Neural cell (in vitro differentiated cells): ENCODE results near the gene PLEKHM3. TPM values are rescaled to one million over a fixed set of nuclear protein-coding genes. Genes with fewer than 3 reads are reported as not detected.
"Not testable (repeated sequence)": the region's sequence is repeated elsewhere in the genome, so short reads cannot be mapped to it uniquely, and the experiment has no call there.

ENCODE experiments used
- H2AFZ ChIP-seq: fragments of 200-600, 300-800 bp; sonication (generic), shearing (Covaris generic); 2 replicates; pipeline ENCODE4 v1.6.0; 2014; ENCODE audit warnings: low read depth, mild to moderate bottlenecking, antibody characterized with exemption, low read length, moderate library complexity
- H3F3A ChIP-seq: fragments of 200-600 bp; shearing (Covaris generic); 2 replicates; pipeline ENCODE4 v1.6.1; 2016; ENCODE audit warnings: mild to moderate bottlenecking, moderate library complexity, mixed read lengths, antibody characterized with exemption, low read length; ENCODE audit not compliant: insufficient read depth, poor library complexity, severe bottlenecking
- H3K27ac ChIP-seq: fragments of 200-600, 300-800 bp; sonication (generic), shearing (Covaris generic); 2 replicates; pipeline ENCODE4 v1.5.1; 2014; ENCODE audit warnings: mild to moderate bottlenecking, low read length, moderate library complexity
- H3K27me3 ChIP-seq: fragments of 300-800, 200-600 bp; sonication (generic), shearing (Covaris generic); 2 replicates; pipeline ENCODE4 v1.6.0; 2014; ENCODE audit warnings: mild to moderate bottlenecking, low read depth, low read length, moderate library complexity; ENCODE audit not compliant: insufficient read depth
- H3K36me3 ChIP-seq: fragments of 300-800, 200-600 bp; sonication (generic), shearing (Covaris generic); 2 replicates; pipeline ENCODE4 v1.5.1; 2014; ENCODE audit warnings: mild to moderate bottlenecking, antibody characterized with exemption, low read length, moderate library complexity; ENCODE audit not compliant: insufficient read depth
- H3K4me2 ChIP-seq: fragments of 300-800, 200-600 bp; sonication (generic), shearing (Covaris generic); 2 replicates; pipeline ENCODE4 v1.6.0; 2014; ENCODE audit warnings: mild to moderate bottlenecking, low read length
- H3K4me3 ChIP-seq: fragments of 300-800, 200-600 bp; sonication (generic), shearing (Covaris generic); 2 replicates; pipeline ENCODE4 v1.5.1; 2014; ENCODE audit warnings: mild to moderate bottlenecking, low read length, moderate library complexity
- H3K79me2 ChIP-seq: fragments of 200-600 bp; shearing (Covaris generic); replicated peaks from 2 replicates; pipeline ENCODE4 v1.6.0; 2014; ENCODE audit warnings: mild to moderate bottlenecking, low read length, moderate library complexity; ENCODE audit not compliant: insufficient read depth
- H3K9ac ChIP-seq: fragments of 300-800, 200-600 bp; sonication (generic), shearing (Covaris generic); 2 replicates; pipeline ENCODE4 v1.6.1; 2016; ENCODE audit warnings: mild to moderate bottlenecking, low read length, mixed read lengths
- H3K9me2 ChIP-seq: fragments of 200-600 bp; shearing (Covaris generic); 2 replicates; pipeline ENCODE4 v1.6.1; 2016; ENCODE audit warnings: mild to moderate bottlenecking, low read length, mixed read lengths; ENCODE audit not compliant: insufficient read depth
- H3K9me3 ChIP-seq: fragments of 200-600, 300-800 bp; sonication (generic), shearing (Covaris generic); 2 replicates; pipeline ENCODE4 v1.6.1; 2016; ENCODE audit warnings: mild to moderate bottlenecking, mixed run types, low read length, moderate library complexity, mixed read lengths
- H4K20me1 ChIP-seq: fragments of 200-600 bp; shearing (Covaris generic); 2 replicates; pipeline ENCODE4 v1.6.1; 2016; ENCODE audit warnings: mild to moderate bottlenecking, mixed run types; ENCODE audit not compliant: insufficient read depth
- CTCF ChIP-seq: fragments of 450-650 bp; IDR thresholded peaks from 2 replicates; pipeline ENCODE4 v1.5.1; 2014; ENCODE audit warnings: antibody characterized with exemption, mild to moderate bottlenecking, moderate library complexity; ENCODE audit not compliant: poor library complexity, severe bottlenecking
- EP300 ChIP-seq: fragments of 450-650 bp; conservative IDR thresholded peaks from 2 replicates; pipeline ENCODE4 v1.6.1; 2014; ENCODE audit warnings: antibody characterized with exemption, mild to moderate bottlenecking, moderate library complexity; ENCODE audit not compliant: poor library complexity, severe bottlenecking
- EZH2 ChIP-seq: fragments of 200-600, 300-800 bp; shearing (Covaris generic), sonication (generic); IDR thresholded peaks from 2 replicates; pipeline ENCODE4 v1.6.1; 2014; ENCODE audit warnings: antibody characterized with exemption, low read length, borderline replicate concordance, mild to moderate bottlenecking; ENCODE audit not compliant: insufficient read depth, poor library complexity, severe bottlenecking
- MXI1 ChIP-seq: fragments of 450-650 bp; conservative IDR thresholded peaks from 2 replicates; pipeline ENCODE4 v1.6.1; 2014; ENCODE audit warnings: antibody characterized with exemption, mild to moderate bottlenecking; ENCODE audit not compliant: poor library complexity, severe bottlenecking
- POLR2AphosphoS5 ChIP-seq: IDR thresholded peaks from 2 replicates; pipeline ENCODE4 v1.6.1; 2012
- RAD21 ChIP-seq: fragments of 450-650 bp; conservative IDR thresholded peaks from 2 replicates; pipeline ENCODE4 v1.6.1; 2014; ENCODE audit warnings: antibody characterized with exemption, mild to moderate bottlenecking, moderate library complexity
- REST ChIP-seq: IDR thresholded peaks from 2 replicates; pipeline ENCODE4 v1.6.1; 2012; ENCODE audit warnings: borderline replicate concordance
- SMC3 ChIP-seq: fragments of 450-650 bp; conservative IDR thresholded peaks from 2 replicates; pipeline ENCODE4 v1.6.1; 2014; ENCODE audit warnings: antibody characterized with exemption, mild to moderate bottlenecking, moderate library complexity; ENCODE audit not compliant: poor library complexity
- TAF1 ChIP-seq: IDR thresholded peaks from 2 replicates; pipeline ENCODE4 v1.6.1; 2012; ENCODE audit warnings: low read depth
- polyA plus RNA-seq: library from polyadenylated mRNA; depleted of rRNA; stranded (reverse); fragments of >200 nt; gene quantifications from 2 replicates; pipeline ENCODE4 v1.2.3, GENCODE V29; 2014

The PLEKHM3 gene
- polyA plus RNA-seq, 1 donor from 2014 or later: 13.4 TPM

GRCh38 chr2:207911215-207911614 lies 114.1 kb downstream of the PLEKHM3 start:
- H3K79me2 ChIP-seq: no peaks in the 10 kb centered on the region
- H4K20me1 ChIP-seq: no peaks in the 10 kb centered on the region
- H3K9me3 ChIP-seq: no peaks in the 10 kb centered on the region
- H3K27me3 ChIP-seq: no peaks in the 10 kb centered on the region
- H3K36me3 ChIP-seq: no peaks in the 10 kb centered on the region
- no peak overlapping the region for H3K4me3 ChIP-seq
- no peak overlapping the region for H3K9ac ChIP-seq
- H2AFZ ChIP-seq: no peak overlapping the region
- no peaks in the 10 kb centered on the region for H3F3A ChIP-seq
- TF ChIP-seq SMC3: no peak
- no peaks in the 10 kb centered on the region for H3K9me2 ChIP-seq
- H3K27ac ChIP-seq: no peak overlapping the region
- H3K4me2 ChIP-seq: no peak overlapping the region

- H4K20me1 ChIP-seq, H3K9ac ChIP-seq, H3K9me2 ChIP-seq, H2AFZ ChIP-seq, H3K36me3 ChIP-seq, H3F3A ChIP-seq, H3K27ac ChIP-seq, H3K4me3 ChIP-seq, H3K4me2 ChIP-seq, H3K79me2 ChIP-seq, H3K9me3 ChIP-seq, H3K27me3 ChIP-seq: not testable (repeated sequence)
Observed at GRCh38 chr2:207906495-207906894, 118.8 kb downstream of the PLEKHM3 start.

- Histone ChIP-seq H3K9ac (no peak overlapping the region), H2AFZ (no peak overlapping the region), H3K79me2 (no peaks in the 10 kb centered on the region), H3K27me3 (no peaks in the 10 kb centered on the region), H3K9me2 (no peaks in the 10 kb centered on the region), H3K27ac (peak overlapping the region; percentile 6), H3K4me2 (no peak overlapping the region), H3K9me3 (no peaks in the 10 kb centered on the region), H3K36me3 (no peaks in the 10 kb centered on the region), H3K4me3 (no peak overlapping the region), H3F3A (no peaks in the 10 kb centered on the region), H4K20me1 (no peaks in the 10 kb centered on the region)
- TF ChIP-seq CTCF: no peak
- no peak for TF ChIP-seq EZH2
- TF ChIP-seq MXI1: no peak
- TF ChIP-seq TAF1: no peak
- no peak for TF ChIP-seq SMC3
Observed at GRCh38 chr2:207905546-207905945, 119.8 kb downstream of the PLEKHM3 start.

- no peaks in the 10 kb centered on the region for H3K27me3 ChIP-seq
- no peak for TF ChIP-seq SMC3
- no peak for TF ChIP-seq TAF1
- TF ChIP-seq EP300: no peak
- no peak for TF ChIP-seq REST
- no peak for TF ChIP-seq MXI1
- TF ChIP-seq POLR2AphosphoS5: no peak
- no peak for TF ChIP-seq EZH2
- TF ChIP-seq CTCF: no peak
- no peak for TF ChIP-seq RAD21
- H3K9me2 ChIP-seq: no peaks in the 10 kb centered on the region
- H2AFZ ChIP-seq: no peak overlapping the region
- no peak overlapping the region for H3K4me2 ChIP-seq
- no peak overlapping the region for H3K4me3 ChIP-seq
- H3K9me3 ChIP-seq: no peaks in the 10 kb centered on the region
- no peaks in the 10 kb centered on the region for H4K20me1 ChIP-seq
- H3K9ac ChIP-seq: no peak overlapping the region
- no peaks in the 10 kb centered on the region for H3F3A ChIP-seq
- H3K79me2 ChIP-seq: no peaks in the 10 kb centered on the region
- H3K27ac ChIP-seq: no peak overlapping the region
- H3K36me3 ChIP-seq: no peaks in the 10 kb centered on the region
Observed at GRCh38 chr2:207903236-207903635, 122.1 kb downstream of the PLEKHM3 start.
